K562 (cell line): Measurements from ENCODE around the gene MAD1L1. TPM values are rescaled to one million over a fixed set of nuclear protein-coding genes. Genes with fewer than 3 reads are reported as not detected.

Experiments
- ATAC-seq: fragments of 200-7000 bp; cut with Tn5 transposase; 3 replicates; pipeline ENCODE4 v1.9.1; 2020; ENCODE audit warnings: moderate library complexity
- BruUV-seq: library from RNA; stranded (reverse); fragments of 400-500 nt; replicated peaks from 2 replicates; lab custom pipeline; 2021; lab: Mats Ljungman, UMichigan
- CTCF ChIA-PET: fragments of 300-600 bp; formaldehyde crosslinking; extraction: SDS; loops from one replicate; lab custom pipeline; 2021; ENCODE audit warnings: low intra/inter-chr PET ratio; lab: Yijun Ruan, JAX
- POLR2A ChIA-PET: fragments of 300-600, 350-650 bp; sonication (Branson Sonifier 250); formaldehyde crosslinking; extraction: SDS; loops from one replicate; lab custom pipeline; 2021; ENCODE audit warnings: antibody characterized with exemption, inconsistent platforms; lab: Yijun Ruan, JAX
- DNase-seq, 4 experiments: peaks; one replicate each; pipeline versions ENCODE4 v3.0.0 to v3.0.0-alpha.2; 2011 to 2018; ENCODE audit warnings: low spot score in 3 of 4, mixed read lengths in 3 of 4; ENCODE audit errors: extremely low read depth in 1 of 4
- FAIRE-seq: peaks from 2 replicates; lab custom pipeline; 2011; peaks lifted over from hg19 to GRCh38; lab: Jason Lieb, UNC
- H2AFZ ChIP-seq: 2 replicates; pipeline ENCODE4 v1.6.0; 2011; ENCODE audit warnings: low read depth, low read length, control low read depth, inconsistent platforms
- H3K27ac ChIP-seq: fragments of 200-600 bp; 3 replicates; pipeline ENCODE4 v1.8.0; 2011; ENCODE audit warnings: low read depth, mild to moderate bottlenecking, control low read depth, inconsistent platforms, low read length, moderate library complexity, mixed read lengths; ENCODE audit errors: extremely low read depth
- H3K27me3 ChIP-seq, 2 experiments: fragments of 300-600 bp in 1 of 2; 2 replicates in 1 of 2; 3 replicates in 1 of 2; pipeline versions ENCODE4 v1.6.0 to v1.8.0; 2011; ENCODE audit warnings: inconsistent platforms in 2 of 2, low read length in 2 of 2, mild to moderate bottlenecking in 1 of 2, mixed read lengths in 1 of 2, moderate library complexity in 1 of 2; ENCODE audit not compliant: control insufficient read depth in 2 of 2, insufficient read depth in 2 of 2
- H3K36me3 ChIP-seq: fragments of 300-600 bp; 3 replicates; pipeline ENCODE4 v1.8.0; 2011; ENCODE audit warnings: mild to moderate bottlenecking, low read length, inconsistent platforms; ENCODE audit not compliant: control insufficient read depth, insufficient read depth
- H3K4me1 ChIP-seq, 2 experiments: fragments of 200-600 bp in 1 of 2; replicated peaks in 1 of 2; 2 replicates in 1 of 2; 3 replicates in 1 of 2; pipeline versions ENCODE4 v1.5.1 to v1.8.0; 2011; ENCODE audit warnings: inconsistent platforms in 2 of 2, low read length in 2 of 2, mild to moderate bottlenecking in 1 of 2, mixed read lengths in 1 of 2, moderate library complexity in 1 of 2; ENCODE audit not compliant: control insufficient read depth in 2 of 2, insufficient read depth in 2 of 2
- H3K4me2 ChIP-seq: 2 replicates; pipeline ENCODE4 v1.6.1; 2011; ENCODE audit warnings: low read length, control low read depth, inconsistent platforms, mixed read lengths; ENCODE audit not compliant: insufficient read depth
- H3K4me3 ChIP-seq: fragments of 200-600 bp; sonication (generic), shearing (Covaris generic); 2 replicates; pipeline ENCODE4 v1.5.1; 2016; ENCODE audit warnings: control low read depth, inconsistent platforms
- H3K79me2 ChIP-seq: fragments of 200-600 bp; 3 replicates; pipeline ENCODE4 v1.8.0; 2011; ENCODE audit warnings: low read length, inconsistent platforms; ENCODE audit not compliant: control insufficient read depth, insufficient read depth
- H3K9ac ChIP-seq, 2 experiments: 2 replicates each; pipeline versions ENCODE4 v1.6.0 to v1.6.1; 2011; ENCODE audit warnings: low read depth in 2 of 2, low read length in 2 of 2, control low read depth in 1 of 2, inconsistent platforms in 1 of 2, mild to moderate bottlenecking in 1 of 2, mixed read lengths in 1 of 2; ENCODE audit not compliant: insufficient read depth in 1 of 2
- H3K9me1 ChIP-seq: one replicate; pipeline ENCODE4 v1.6.0; 2011; ENCODE audit warnings: inconsistent platforms, mild to moderate bottlenecking, low read length, moderate library complexity; ENCODE audit not compliant: control insufficient read depth, insufficient read depth
- H3K9me3 ChIP-seq: replicated peaks from 2 replicates; pipeline ENCODE4 v1.5.1; 2011; ENCODE audit warnings: low read depth, low read length, inconsistent platforms; ENCODE audit not compliant: control insufficient read depth, insufficient read depth
- H4K20me1 ChIP-seq: replicated peaks from 2 replicates; pipeline ENCODE4 v1.6.1; 2011; ENCODE audit warnings: low read length, inconsistent platforms, mixed read lengths; ENCODE audit not compliant: control insufficient read depth, insufficient read depth
- CBFA2T3 ChIP-seq: fragments of 450-650 bp; IDR thresholded peaks from 2 replicates; pipeline ENCODE4 v1.6.1; 2017
- HDAC6 ChIP-seq: IDR thresholded peaks from 2 replicates; pipeline ENCODE4 v1.6.1; 2012; ENCODE audit warnings: low read depth, mild to moderate bottlenecking, control low read depth, inconsistent platforms, low read length, moderate library complexity
- L3MBTL2 ChIP-seq: fragments of 450-650 bp; IDR thresholded peaks from 2 replicates; pipeline ENCODE4 v1.6.1; 2016; ENCODE audit warnings: mild to moderate bottlenecking, moderate library complexity
- POLR2G ChIP-seq: fragments of 200-400 bp; formaldehyde crosslinking; IDR thresholded peaks from 2 replicates; pipeline ENCODE4 v1.6.1; 2017; ENCODE audit warnings: low read depth, mild to moderate bottlenecking, antibody characterized with exemption, low read length, moderate library complexity
- WGBS: fragments of 100-300 bp; shearing (Covaris generic); methylation state at CpG from one replicate; pipeline ENCODE4 v1.1.6; 2016; ENCODE audit warnings: low coverage, mixed read lengths; ENCODE audit not compliant: insufficient coverage; ENCODE audit errors: missing lambda C conversion rate; 5-methylcytosine and 5-hydroxymethylcytosine counted together
- in situ Hi-C: fragments of 300-500 bp; cut with MboI; formaldehyde crosslinking; loops from 4 replicates; pipeline ENCODE4 v1.15.0; 2018; ENCODE audit warnings: inconsistent platforms, mixed read lengths
- intact Hi-C: fragments of 100-400 bp; cut with micrococcal nuclease; formaldehyde crosslinking; loops from 2 replicates; pipeline ENCODE4 v1.14.2; 2022
- polyA plus RNA-seq, 8 experiments: library from polyadenylated mRNA; depleted of rRNA in 4 of 8; stranded (reverse) in 5 of 8; unstranded in 3 of 8; fragments of >200 nt; fragmentation: Nextera tagmentation in 2 of 8; fragmentation: Illumina TruSeq in 1 of 8; extraction: Ambion mirVana in 2 of 8; extraction: Trizol in 1 of 8; gene quantifications; 2 replicates each; pipeline versions ENCODE4 v1.2.1 to v1.2.3, GENCODE V29; 2011 to 2014; ENCODE audit warnings: inconsistent platforms in 1 of 8, missing spikeins in 1 of 8
- total RNA-seq, 7 experiments: library from RNA; depleted of rRNA in 6 of 7; stranded (reverse); fragments of >200 nt in 6 of 7; fragmentation: Illumina TruSeq in 2 of 7; extraction: Trizol in 2 of 7; gene quantifications; 2 replicates each; pipeline versions ENCODE4 v1.2.1 to v1.2.3, GENCODE V29; 2011 to 2021; ENCODE audit warnings: low replicate concordance in 1 of 7

Gene MAD1L1
- total and polyA plus RNA-seq, 9 of the 15 experiments (the other 6 are each of a cell fraction or from before 2014, with no cell fraction given): 1.7 to 89.7 (median 18.0) TPM

DNA sequence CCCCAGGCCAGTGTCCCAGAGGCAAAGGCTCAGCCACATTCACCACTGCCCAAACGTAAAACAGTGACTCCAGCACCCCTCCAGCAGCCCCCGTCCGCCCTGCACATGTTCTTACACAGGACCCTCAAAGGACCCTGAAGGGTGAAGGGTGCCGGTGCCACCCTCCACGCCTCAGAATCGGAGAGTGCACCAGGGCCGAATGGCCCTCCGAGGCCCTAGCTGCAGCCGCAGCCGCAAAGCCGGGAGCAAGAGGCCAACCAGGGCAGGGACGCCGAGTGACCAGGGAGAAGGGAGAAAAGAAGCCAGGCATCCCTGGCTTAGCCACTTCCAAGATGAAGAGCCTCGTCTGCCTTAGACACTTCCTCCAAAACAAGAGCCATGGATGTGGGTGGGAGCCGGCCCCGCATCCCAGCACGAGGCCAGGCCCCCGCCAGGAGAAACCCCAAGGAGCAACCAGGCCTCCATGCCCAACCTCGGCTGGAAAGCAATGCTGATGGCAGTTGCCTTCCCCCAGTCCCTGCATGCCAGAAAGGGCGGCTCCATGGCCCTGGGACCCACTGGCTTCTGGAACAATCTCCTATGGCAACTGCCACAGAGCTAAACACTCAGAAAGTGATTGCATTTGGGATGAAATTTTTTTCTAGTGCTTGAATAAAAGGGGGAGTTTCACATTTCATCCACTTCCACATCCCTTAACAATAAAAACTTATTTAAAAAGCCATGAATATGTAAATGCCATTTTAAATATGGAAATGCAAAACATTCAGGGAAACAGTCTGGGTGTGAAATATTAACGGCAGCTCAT is 92.3 kb downstream of the MAD1L1 start:
- Histone ChIP-seq H2AFZ (no peak overlapping the region), H3K79me2 (no peaks in the 10 kb centered on the region), H3K27ac (no peak overlapping the region), H4K20me1 (no peaks in the 10 kb centered on the region), H3K36me3 (peaks cover 21% of the 10 kb centered on the region; the same call in 2 of the 3 replicates), H3K4me2 (no peak overlapping the region), H3K9ac (peak overlapping the region in 1 of 2 experiments; percentile 22; a peak in 2 of 4 replicates), H3K4me3 (no peak overlapping the region), H3K9me3 (no peaks in the 10 kb centered on the region), H3K9me1 (no peaks in the 10 kb centered on the region), H3K27me3 (no peaks in the 10 kb centered on the region), H3K4me1 (peaks cover 0 to 22% of the 10 kb centered on the region in 2 experiments; a peak in 2 of 5 replicates)
- BruUV-seq: no TSS peak
- 84% methylated on average over 20 of the region's 21 CpGs for WGBS
- DNase-seq (no peak), ATAC-seq (no peak), FAIRE-seq (no peak)
- TF ChIP-seq HDAC6 (no peak), POLR2G (0 out of 2 replicates have a peak, but pooled peaks have one; percentile 12)
- POLR2A ChIA-PET: no interaction called here
- intact Hi-C loops: no loop called here
- CTCF ChIA-PET: no interaction called here
- in situ Hi-C loops: no loop called here

DNA sequence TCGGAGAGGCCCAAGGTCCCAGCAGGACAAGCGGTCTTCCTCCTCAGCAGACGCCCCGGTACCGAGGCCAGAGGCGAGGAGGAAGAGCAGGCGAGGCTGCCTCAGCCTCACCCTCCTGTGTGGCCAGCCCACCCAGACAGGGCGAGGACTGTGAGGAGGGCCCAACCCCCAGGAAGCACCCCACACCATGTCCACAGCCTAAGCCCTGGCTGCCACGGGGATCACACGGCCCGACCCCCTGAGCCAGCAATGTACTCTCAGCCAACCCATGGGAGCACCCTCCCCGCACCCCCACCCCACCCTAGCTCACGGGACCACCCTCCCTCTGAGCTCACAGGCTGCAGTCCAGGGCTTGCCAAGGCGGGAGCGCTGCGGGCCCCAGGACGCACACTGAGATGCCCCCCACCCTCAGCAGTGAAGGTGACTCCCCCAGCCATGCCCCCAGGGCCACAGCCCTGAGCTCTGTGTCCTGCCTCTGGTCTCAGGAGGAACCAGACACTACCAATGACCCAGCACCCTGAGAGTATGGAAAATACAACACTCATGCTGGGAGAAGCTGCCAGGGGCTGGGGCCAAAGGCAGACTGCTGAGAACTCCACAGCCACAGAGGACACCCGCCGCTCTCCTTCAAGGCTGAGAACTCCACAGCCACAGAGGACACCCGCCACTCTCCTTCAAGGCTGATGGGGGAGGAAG is 93.6 kb downstream of the MAD1L1 start:
- Histone ChIP-seq H3K4me3 (no peak overlapping the region), H3K4me2 (no peak overlapping the region), H3K9ac (no peak overlapping the region; a peak in 1 of 4 replicates), H2AFZ (no peak overlapping the region), H3K4me1 (peaks cover 0 to 22% of the 10 kb centered on the region in 2 experiments; a peak in 2 of 5 replicates)
- WGBS: 97% methylated on average over 14 of the region's 20 CpGs
- FAIRE-seq: no peak
- no peak for ATAC-seq
- TF ChIP-seq L3MBTL2: no peak
- no peak for TF ChIP-seq CBFA2T3
- TF ChIP-seq, all 486 proteins: peak for 0
- Histone ChIP-seq H3K27ac (no peak overlapping the region), H3K9me1 (no peaks in the 10 kb centered on the region), H3K27me3 (no peaks in the 10 kb centered on the region), H3K79me2 (no peaks in the 10 kb centered on the region), H3K9me3 (no peaks in the 10 kb centered on the region), H3K36me3 (peaks cover 21% of the 10 kb centered on the region; the same call in 2 of the 3 replicates), H4K20me1 (no peaks in the 10 kb centered on the region)
- CTCF ChIA-PET: no interaction called here
- in situ Hi-C loops: no loop called here
- BruUV-seq: no TSS peak
- intact Hi-C loops: no loop called here
- DNase-seq: no peak
- POLR2A ChIA-PET: interaction anchor here (0.6 kb wide), 2 partner anchors 13 to 55 kb away, joined by 3 read pairs; no protein-coding TSS in a partner anchor
